ENCODE results near the gene MED8.

DNA sequence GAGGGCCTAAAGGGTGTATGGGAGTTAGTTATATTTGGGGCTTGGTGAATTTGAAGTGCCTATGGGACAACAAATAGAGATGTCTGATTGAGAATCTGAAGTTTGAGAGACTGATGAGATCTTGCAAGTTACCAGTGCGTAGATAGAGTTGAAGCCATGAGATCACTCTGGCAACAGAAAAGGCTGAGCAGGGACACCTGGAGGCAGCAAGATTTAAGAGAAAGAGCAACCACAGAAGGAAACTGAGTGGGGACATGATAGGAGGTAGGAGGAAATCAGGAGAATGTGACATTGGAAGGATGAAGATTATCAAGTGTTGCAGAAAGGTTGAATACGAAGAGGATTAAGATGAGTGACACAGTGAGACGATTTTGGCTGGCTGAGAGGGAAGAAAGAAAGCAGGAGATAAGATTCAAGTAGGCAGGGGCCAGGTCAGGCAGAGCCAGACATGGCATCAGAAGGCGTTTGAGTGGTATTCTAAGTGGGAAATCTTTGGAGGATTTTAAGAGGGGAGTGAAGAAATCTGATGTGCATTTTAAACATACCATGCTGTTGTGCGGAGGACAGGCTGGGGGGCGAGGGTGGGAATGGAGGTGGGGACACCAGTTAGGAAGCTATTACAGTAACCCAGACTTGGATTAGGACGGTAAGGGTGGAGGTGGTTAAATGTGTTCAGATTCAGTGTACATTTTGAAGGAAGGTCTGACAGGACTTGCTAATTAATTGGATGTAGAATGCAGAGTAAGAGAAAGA is 55.0 kb downstream of the MED8 start:
- TF ChIP-seq YY1 (IDR thresholded peaks at IDR 0.05; ENCODE audit: insufficient read depth, insufficient read length) (no peak), ZNF274 (IDR thresholded peaks at IDR 0.05; ENCODE audit: low read depth, low read length) (no peak)
